Upper lobe of left lung (tissue), 6 donors: ENCODE results near the gene TLN1. TPM values are rescaled to one million over a fixed set of nuclear protein-coding genes. Genes with fewer than 3 reads are reported as not detected.
A peak's percentile ranks its signal among the peaks of the same experiment; 100 is the strongest.

Experiments used
- ATAC-seq, 2 donors: fragments of 200-7000 bp; cut with Tn5 transposase; one replicate each; pipeline ENCODE4 v1.9.1; 2022; ENCODE audit warnings: mild to moderate bottlenecking in 2 of 2, moderate library complexity in 2 of 2; ENCODE audit not compliant: low FRiP score in 2 of 2
- DNase-seq, 2 donors: peaks; one replicate each; pipeline ENCODE4 v3.0.0-alpha.2; 2019 to 2020
- H3K27ac ChIP-seq, 4 donors: fragments of 200-600 bp; sonication (generic); one replicate each; pipeline ENCODE4 v1.5.1; 2016 to 2019
- H3K27me3 ChIP-seq, 4 donors: fragments of 200-600 bp; sonication (generic); one replicate each; pipeline ENCODE4 v1.5.1; 2017 to 2019
- H3K36me3 ChIP-seq, 4 donors: fragments of 200-600 bp; sonication (generic); one replicate each; pipeline ENCODE4 v1.5.1; 2016 to 2019
- H3K4me1 ChIP-seq, 4 donors: fragments of 200-600 bp; sonication (generic); one replicate each; pipeline ENCODE4 v1.5.1; 2018 to 2019
- H3K4me3 ChIP-seq, 4 donors: fragments of 200-600 bp; sonication (generic); one replicate each; pipeline ENCODE4 v1.5.1; 2017 to 2019; ENCODE audit warnings: mild to moderate bottlenecking in 2 of 4, moderate library complexity in 1 of 4
- H3K9me3 ChIP-seq, 4 donors: fragments of 200-600 bp; sonication (generic); one replicate each; pipeline ENCODE4 v1.5.1; 2018 to 2019
- CTCF ChIP-seq, 6 experiments: fragments of 450-650 bp in 4 of 6; fragments of 200-600 bp in 2 of 6; sonication (generic) in 2 of 6; IDR thresholded peaks; one replicate each; pipeline ENCODE4 v1.5.1; 2016 to 2019; ENCODE audit warnings: antibody characterized with exemption in 6 of 6
- EP300 ChIP-seq, 4 donors: sonication (generic); formaldehyde crosslinking; IDR thresholded peaks; one replicate each; pipeline ENCODE4 v1.5.1; 2017; ENCODE audit warnings: antibody characterized with exemption in 4 of 4, control low read depth in 2 of 4
- POLR2A ChIP-seq, 4 donors: fragments of 450-650 bp; IDR thresholded peaks; one replicate each; pipeline ENCODE4 v1.5.1; 2016 to 2017; ENCODE audit warnings: antibody characterized with exemption in 4 of 4, mild to moderate bottlenecking in 2 of 4
- POLR2AphosphoS5 ChIP-seq, 2 donors: sonication (generic); formaldehyde crosslinking; IDR thresholded peaks; one replicate each; pipeline ENCODE4 v1.5.1; 2017; ENCODE audit warnings: antibody characterized with exemption in 2 of 2
- WGBS, 2 donors: methylation state at CpG; one replicate each; pipeline ENCODE4 v1.1.5; 2017 to 2018; 5-methylcytosine and 5-hydroxymethylcytosine counted together
- total RNA-seq, 6 donors: library from RNA; depleted of rRNA in 4 of 6; stranded (reverse); fragments of >200 nt in 4 of 6; gene quantifications; one replicate each; pipeline versions ENCODE4 v1.1.0 to v1.2.1, GENCODE V29; 2016 to 2021
- donor health status: DM: no; HTN: no; CAD: no; lungs with moderate emphysema.
- donor health status: DM: no; HTN: yes; CAD: no; lungs with severe emphysema.

The TLN1 gene
- total RNA-seq, 6 donors from 2014 or later, result 237 to 557 (median 325) TPM

GRCh38 chr9:35682520-35683315 is 49.3 kb downstream of the TLN1 start:
- no peaks in the 10 kb centered on the region for H3K27me3 ChIP-seq
- H3K27ac ChIP-seq, result no peak overlapping the region
- peak in 1 of 2 donors; percentile 30 for DNase-seq
- H3K36me3 ChIP-seq, result peaks cover 0 to 30% (median 12%) of the 10 kb centered on the region in 4 donors
- no peak overlapping the region for H3K4me3 ChIP-seq
- TF ChIP-seq CTCF (IDR thresholded peaks at IDR 0.05) (no peak), POLR2A (IDR thresholded peaks at IDR 0.05) (no peak), EP300 (IDR thresholded peaks at IDR 0.05) (no peak), POLR2AphosphoS5 (IDR thresholded peaks at IDR 0.05) (no peak)
- H3K9me3 ChIP-seq, result no peaks in the 10 kb centered on the region
- 82 to 86% methylated on average over 10 of the region's 10 CpGs for WGBS, 2 donors
- ATAC-seq, result no peak
- peaks cover 0 to 21% (median 6%) of the 10 kb centered on the region in 4 donors for H3K4me1 ChIP-seq

- no peaks in the 10 kb centered on the region for H3K27me3 ChIP-seq
- no peaks in the 10 kb centered on the region for H3K9me3 ChIP-seq
- no peak for ATAC-seq
- WGBS, 2 donors, result 91 to 94% methylated on average over 6 of the region's 6 CpGs
- peaks cover 0 to 21% (median 6%) of the 10 kb centered on the region in 4 donors for H3K4me1 ChIP-seq
- peaks cover 0 to 30% (median 12%) of the 10 kb centered on the region in 4 donors for H3K36me3 ChIP-seq
- no peak overlapping the region for H3K4me3 ChIP-seq
- no peak overlapping the region for H3K27ac ChIP-seq
- no peak for DNase-seq
- TF ChIP-seq POLR2A (IDR thresholded peaks at IDR 0.05), result no peak
- no peak for TF ChIP-seq POLR2AphosphoS5 (IDR thresholded peaks at IDR 0.05)
- TF ChIP-seq EP300 (IDR thresholded peaks at IDR 0.05), result no peak
- TF ChIP-seq CTCF (IDR thresholded peaks at IDR 0.05), result no peak
Measured at GRCh38 chr9:35682051-35682450, 49.9 kb downstream of the TLN1 start.

- Histone ChIP-seq H3K27ac (no peak overlapping the region), H3K4me3 (no peak overlapping the region), H3K4me1 (peaks cover 0 to 21% (median 6%) of the 10 kb centered on the region in 4 donors), H3K36me3 (peaks cover 0 to 30% (median 12%) of the 10 kb centered on the region in 4 donors), H3K9me3 (no peaks in the 10 kb centered on the region), H3K27me3 (no peaks in the 10 kb centered on the region)
- ATAC-seq (no peak), DNase-seq (no peak)
- no peak for TF ChIP-seq POLR2AphosphoS5 (IDR thresholded peaks at IDR 0.05)
- no peak for TF ChIP-seq CTCF (IDR thresholded peaks at IDR 0.05)
- TF ChIP-seq POLR2A (IDR thresholded peaks at IDR 0.05), result no peak
- TF ChIP-seq EP300 (IDR thresholded peaks at IDR 0.05), result no peak
- WGBS, 2 donors, result 76 to 85% methylated on average over 3 of the region's 3 CpGs
Measured at GRCh38 chr9:35681341-35682002, 50.5 kb downstream of the TLN1 start.

- Histone ChIP-seq H3K27ac (no peak overlapping the region), H3K36me3 (peaks cover 0 to 26% (median 12%) of the 10 kb centered on the region in 4 donors), H3K9me3 (no peaks in the 10 kb centered on the region), H3K4me3 (no peak overlapping the region), H3K27me3 (no peaks in the 10 kb centered on the region), H3K4me1 (peaks cover 6 to 25% (median 15%) of the 10 kb centered on the region in 4 donors)
- ATAC-seq, result no peak
- no peak for DNase-seq
- WGBS, 2 donors, result 68 to 73% methylated on average over 15 of the region's 15 CpGs
- no peak for TF ChIP-seq CTCF (IDR thresholded peaks at IDR 0.05)
- TF ChIP-seq POLR2AphosphoS5 (IDR thresholded peaks at IDR 0.05), result no peak
- no peak for TF ChIP-seq EP300 (IDR thresholded peaks at IDR 0.05)
- no peak for TF ChIP-seq POLR2A (IDR thresholded peaks at IDR 0.05)
Measured at GRCh38 chr9:35680331-35681105, 51.5 kb downstream of the TLN1 start.
